PC-3 (cell line): ENCODE measurements around the gene H3-3A. TPM values are rescaled to one million over a fixed set of nuclear protein-coding genes. Genes with fewer than 3 reads are reported as not detected.

Experiments used
- ATAC-seq: fragments of 200-7000 bp; cut with Tn5 transposase; 2 replicates; pipeline ENCODE4 v1.9.1; 2020; ENCODE audit warnings: mild to moderate bottlenecking, moderate library complexity
- BruUV-seq: library from RNA; stranded (reverse); fragments of 400-500 nt; replicated peaks from 2 replicates; lab custom pipeline; 2021; lab: Mats Ljungman, UMichigan
- CTCF ChIA-PET: fragments of 300-600 bp; sonication (Branson Sonifier 250); formaldehyde crosslinking; loops from one replicate; lab custom pipeline; 2022; ENCODE audit warnings: antibody characterized with exemption; lab: Charles Lee
- POLR2A ChIA-PET: fragments of 300-600 bp; sonication (Branson Sonifier 250); formaldehyde crosslinking; loops from one replicate; lab custom pipeline; 2022; ENCODE audit warnings: antibody characterized with exemption; ENCODE audit not compliant: unreplicated experiment; lab: Charles Lee
- DNase-seq: peaks from one replicate; pipeline ENCODE4 v3.0.0-alpha.2; 2015
- H2AFZ ChIP-seq: fragments of 300-600 bp; sonication (generic); 2 replicates; pipeline ENCODE4 v1.6.0; 2016; ENCODE audit warnings: antibody characterized with exemption, low read length
- H3F3A ChIP-seq: fragments of 300-600 bp; sonication (generic); one replicate; pipeline ENCODE4 v1.6.0; 2017; ENCODE audit warnings: antibody characterized with exemption, low read length, control low read depth, mild to moderate bottlenecking; ENCODE audit not compliant: unreplicated experiment
- H3K27ac ChIP-seq: fragments of 300-600 bp; sonication (generic); 2 replicates; pipeline ENCODE4 v1.5.1; 2016; ENCODE audit warnings: mild to moderate bottlenecking, low read length
- H3K27me3 ChIP-seq: fragments of 300-600 bp; sonication (generic); 2 replicates; pipeline ENCODE4 v1.6.1; 2016; ENCODE audit warnings: low read length, mixed read lengths
- H3K36me3 ChIP-seq: fragments of 300-600 bp; sonication (generic); 2 replicates; pipeline ENCODE4 v1.6.1; 2016; ENCODE audit warnings: low read depth, mixed run types, low read length, mixed read lengths
- H3K4me1 ChIP-seq: fragments of 300-600 bp; sonication (generic); 2 replicates; pipeline ENCODE4 v1.5.1; 2016; ENCODE audit warnings: low read length; ENCODE audit not compliant: insufficient read depth
- H3K4me2 ChIP-seq: fragments of 300-600 bp; sonication (generic); 2 replicates; pipeline ENCODE4 v1.6.0; 2016; ENCODE audit warnings: low read length
- H3K4me3 ChIP-seq: fragments of 300-600 bp; sonication (generic); 2 replicates; pipeline ENCODE4 v1.5.1; 2016; ENCODE audit warnings: mild to moderate bottlenecking, low read length, mixed read lengths
- H3K79me2 ChIP-seq: fragments of 300-600 bp; sonication (generic); 2 replicates; pipeline ENCODE4 v1.6.1; 2017; ENCODE audit warnings: low read length, mixed read lengths
- H3K9ac ChIP-seq: fragments of 300-600 bp; sonication (generic); 2 replicates; pipeline ENCODE4 v1.6.0; 2016; ENCODE audit warnings: mild to moderate bottlenecking, low read length
- H3K9me2 ChIP-seq: fragments of 300-600 bp; sonication (generic); replicated peaks from 2 replicates; pipeline ENCODE4 v1.6.1; 2016; ENCODE audit warnings: mixed run types, low read length, mixed read lengths
- H3K9me3 ChIP-seq: fragments of 300-600 bp; sonication (generic); 2 replicates; pipeline ENCODE4 v1.6.1; 2016; ENCODE audit warnings: low read length, mixed read lengths
- H4K20me1 ChIP-seq: fragments of 300-600 bp; sonication (generic); 2 replicates; pipeline ENCODE4 v1.6.1; 2016; ENCODE audit warnings: low read length, mixed read lengths
- EZH2 ChIP-seq: fragments of 300-600 bp; sonication (generic); IDR thresholded peaks from one replicate; pipeline ENCODE4 v1.6.1; 2017; ENCODE audit warnings: antibody characterized with exemption, mild to moderate bottlenecking, low read length; ENCODE audit not compliant: unreplicated experiment
- EZH2phosphoT487 ChIP-seq: fragments of 300-600 bp; sonication (generic); IDR thresholded peaks from 2 replicates; pipeline ENCODE4 v1.6.1; 2018; ENCODE audit warnings: mild to moderate bottlenecking, antibody characterized with exemption, low read length, borderline replicate concordance
- intact Hi-C: fragments of 100-400 bp; cut with micrococcal nuclease; formaldehyde crosslinking; loops from 2 replicates; pipeline ENCODE4 v1.9.0; 2023
- total RNA-seq: library from RNA; depleted of rRNA; stranded (reverse); fragments of >200 nt; gene quantifications from 2 replicates; pipeline ENCODE4 v1.2.3, GENCODE V29; 2014
- TF ChIP-seq, protein P1 (sequence below): fragments of 300-600 bp; sonication (generic); conservative IDR thresholded peaks from 2 replicates; pipeline ENCODE4 v1.5.1; 2017; ENCODE audit warnings: antibody characterized with exemption, low read depth, mild to moderate bottlenecking, low read length

H3-3A gene
- total RNA-seq, 1 experiment from 2014 or later = 273 TPM

DNA sequence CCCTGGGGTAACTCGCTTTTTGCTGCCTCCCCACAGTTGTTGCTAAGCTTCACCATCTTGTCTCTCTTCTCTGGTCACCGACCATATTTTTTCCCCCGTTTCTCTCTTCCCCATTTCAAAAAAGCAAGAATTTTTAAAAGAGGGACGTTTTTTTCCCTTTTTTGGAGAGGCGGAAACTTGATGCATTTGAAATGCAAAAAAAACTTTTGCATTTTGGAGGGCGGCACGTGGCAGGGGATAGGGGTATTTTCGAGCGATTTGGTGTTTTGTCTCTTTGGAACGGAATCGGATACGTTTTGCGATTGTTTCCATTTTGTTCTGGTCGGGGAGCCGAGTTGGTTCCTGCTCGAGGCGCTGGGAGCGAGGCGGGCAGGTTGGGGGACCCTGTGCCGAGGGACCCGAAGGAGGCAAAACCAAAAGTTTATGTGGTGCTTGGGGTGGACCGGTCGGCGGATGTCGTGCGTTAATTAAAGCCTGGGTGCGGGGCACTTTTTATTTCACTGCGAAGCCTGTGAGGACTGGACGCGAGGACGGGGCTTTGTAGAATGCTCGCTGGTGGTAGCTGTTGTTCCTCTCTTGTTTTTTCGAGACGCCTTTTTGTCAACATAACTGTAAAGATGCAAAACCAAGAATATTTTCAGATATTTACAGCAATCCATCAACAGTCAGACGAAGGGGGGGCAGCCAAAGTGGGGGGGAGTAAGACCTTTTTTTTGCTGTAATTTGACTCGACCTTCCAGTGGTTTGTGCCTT lies 884 bp downstream of the H3-3A start:
- POLR2A ChIA-PET = interaction anchor here (0.6 to 1.7 kb wide), 4 partner anchors 20 to 64 kb away, joined by 6 to 26 read pairs (median 10); partner anchors contain the start of gene SDE2
- H3K4me2 ChIP-seq = peak overlapping the region; percentile 87
- DNase-seq (peak; percentile 38), ATAC-seq (peak; percentile 3; the same call in 1 of the 2 replicates)
- TF ChIP-seq EZH2phosphoT487 = no peak
- TF ChIP-seq, protein P1, sequence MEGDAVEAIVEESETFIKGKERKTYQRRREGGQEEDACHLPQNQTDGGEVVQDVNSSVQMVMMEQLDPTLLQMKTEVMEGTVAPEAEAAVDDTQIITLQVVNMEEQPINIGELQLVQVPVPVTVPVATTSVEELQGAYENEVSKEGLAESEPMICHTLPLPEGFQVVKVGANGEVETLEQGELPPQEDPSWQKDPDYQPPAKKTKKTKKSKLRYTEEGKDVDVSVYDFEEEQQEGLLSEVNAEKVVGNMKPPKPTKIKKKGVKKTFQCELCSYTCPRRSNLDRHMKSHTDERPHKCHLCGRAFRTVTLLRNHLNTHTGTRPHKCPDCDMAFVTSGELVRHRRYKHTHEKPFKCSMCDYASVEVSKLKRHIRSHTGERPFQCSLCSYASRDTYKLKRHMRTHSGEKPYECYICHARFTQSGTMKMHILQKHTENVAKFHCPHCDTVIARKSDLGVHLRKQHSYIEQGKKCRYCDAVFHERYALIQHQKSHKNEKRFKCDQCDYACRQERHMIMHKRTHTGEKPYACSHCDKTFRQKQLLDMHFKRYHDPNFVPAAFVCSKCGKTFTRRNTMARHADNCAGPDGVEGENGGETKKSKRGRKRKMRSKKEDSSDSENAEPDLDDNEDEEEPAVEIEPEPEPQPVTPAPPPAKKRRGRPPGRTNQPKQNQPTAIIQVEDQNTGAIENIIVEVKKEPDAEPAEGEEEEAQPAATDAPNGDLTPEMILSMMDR = no peak
- no peak for TF ChIP-seq EZH2
- peaks cover 63% of the 10 kb centered on the region for H3K79me2 ChIP-seq
- H3K27me3 ChIP-seq = no peaks in the 10 kb centered on the region
- peaks cover 49% of the 10 kb centered on the region for H4K20me1 ChIP-seq
- peaks cover 23% of the 10 kb centered on the region for H3K4me1 ChIP-seq
- H2AFZ ChIP-seq = 0 out of 2 replicates have a peak overlapping the region, but pooled peaks have one; percentile 7
- peak overlapping the region; percentile 97 for H3K4me3 ChIP-seq
- peak overlapping the region; percentile 93 for H3K9ac ChIP-seq
- CTCF ChIA-PET = interaction anchor here (0.6 kb wide), 1 partner anchor 622 kb away, joined by 9 read pairs; no protein-coding TSS in a partner anchor
- no peaks in the 10 kb centered on the region for H3K9me2 ChIP-seq
- H3F3A ChIP-seq = peaks cover 4% of the 10 kb centered on the region
- peak overlapping the region; percentile 68 for H3K27ac ChIP-seq
- no peaks in the 10 kb centered on the region for H3K9me3 ChIP-seq
- TSS peak; percentile 39 for BruUV-seq
- intact Hi-C loops = no loop called here
- peaks cover 37% of the 10 kb centered on the region for H3K36me3 ChIP-seq

DNA sequence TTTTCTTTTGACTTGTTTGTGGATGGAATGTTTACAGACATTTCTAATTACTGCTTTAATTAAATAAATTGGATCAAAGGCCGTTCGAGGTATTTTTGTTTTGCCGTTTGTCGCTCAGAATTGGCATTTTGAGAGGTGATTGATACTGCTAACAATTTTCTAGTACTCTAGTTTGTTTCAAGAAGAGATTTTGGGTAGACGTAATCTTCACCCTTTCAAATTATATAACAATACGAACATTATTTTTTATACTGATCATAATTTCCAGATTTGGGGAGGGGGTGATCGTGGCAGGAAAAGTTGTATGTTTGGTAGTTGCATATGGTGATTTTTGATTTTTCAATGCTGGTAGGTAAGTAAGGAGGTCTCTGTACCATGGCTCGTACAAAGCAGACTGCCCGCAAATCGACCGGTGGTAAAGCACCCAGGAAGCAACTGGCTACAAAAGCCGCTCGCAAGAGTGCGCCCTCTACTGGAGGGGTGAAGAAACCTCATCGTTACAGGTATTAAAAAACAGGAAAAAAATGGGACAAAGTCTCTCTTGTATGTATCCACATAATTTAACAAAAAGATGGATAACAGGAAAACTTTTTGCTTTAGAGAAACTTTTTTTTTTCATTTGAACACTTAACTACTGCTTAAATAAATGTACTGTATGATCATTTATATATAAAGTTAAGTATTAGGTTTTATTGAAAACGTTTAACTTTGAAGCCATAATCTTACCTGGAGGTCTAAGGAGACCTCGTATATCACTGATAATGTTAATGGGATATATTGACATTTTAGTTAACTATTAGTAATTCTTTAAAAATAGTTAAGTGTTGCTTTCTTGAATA lies 1.7 kb downstream of the H3-3A start:
- Histone ChIP-seq H3K27me3 (no peaks in the 10 kb centered on the region), H3K9me3 (no peaks in the 10 kb centered on the region), H3K79me2 (peaks cover 70% of the 10 kb centered on the region), H3K36me3 (peaks cover 43% of the 10 kb centered on the region), H3K9ac (peak overlapping the region; percentile 93), H4K20me1 (peaks cover 53% of the 10 kb centered on the region), H3K4me2 (peak overlapping the region; percentile 87), H3K27ac (peak overlapping the region; percentile 68; the same call in 1 of the 2 replicates), H3K4me3 (peak overlapping the region; percentile 97), H3K9me2 (no peaks in the 10 kb centered on the region), H3F3A (peaks cover 4% of the 10 kb centered on the region), H3K4me1 (peaks cover 23% of the 10 kb centered on the region), H2AFZ (no peak overlapping the region)
- BruUV-seq = no TSS peak
- ATAC-seq = no peak
- CTCF ChIA-PET = interaction anchor here (0.6 to 1.1 kb wide), 22 partner anchors 9 to 1008 kb away, joined by 3 to 20 read pairs (median 6); no protein-coding TSS in a partner anchor
- POLR2A ChIA-PET = interaction anchor here (0.8 to 0.9 kb wide), 2 partner anchors 19 to 166 kb away, joined by 5 to 9 read pairs; no protein-coding TSS in a partner anchor
- intact Hi-C loops = loop anchor here (1.0 to 2.0 kb wide), 3 partner anchors 19 to 57 kb away; no protein-coding TSS in a partner anchor
- TF ChIP-seq, protein P1 = peak; percentile 67
- TF ChIP-seq EZH2phosphoT487 = no peak
- DNase-seq = peak; percentile 57
